Endothelial cell of umbilical vein (primary cell): ENCODE measurements around the gene PDE11A. TPM values are rescaled to one million over a fixed set of nuclear protein-coding genes. Genes with fewer than 3 reads are reported as not detected.

Source experiments
- BruUV-seq: library from RNA; stranded (reverse); fragments of 400-500 nt; replicated peaks from 2 replicates; lab custom pipeline; 2021; lab: Mats Ljungman, UMichigan
- CTCF ChIA-PET: fragments of 300-600, 350-600 bp; sonication (Branson Sonifier 250); formaldehyde crosslinking; loops from one replicate; lab custom pipeline; 2021; ENCODE audit warnings: antibody characterized with exemption, inconsistent platforms; lab: Charles Lee
- POLR2A ChIA-PET: fragments of 300-600, 350-600 bp; sonication (Branson Sonifier 250); formaldehyde crosslinking; loops from one replicate; lab custom pipeline; 2021; ENCODE audit warnings: antibody characterized with exemption, inconsistent platforms; lab: Charles Lee
- DNase-seq: peaks from one replicate; pipeline ENCODE4 v3.0.0-alpha.2; 2011; ENCODE audit warnings: low read depth, low spot score
- FAIRE-seq: peaks from 2 replicates; lab custom pipeline; 2011; peaks lifted over from hg19 to GRCh38; lab: Jason Lieb, UNC
- H2AFZ ChIP-seq: 2 replicates; pipeline ENCODE4 v1.6.0; 2012; ENCODE audit warnings: low read depth, low read length, control low read depth, inconsistent platforms
- H3K27ac ChIP-seq: 2 replicates; pipeline ENCODE4 v1.5.1; 2011; ENCODE audit warnings: low read depth, mild to moderate bottlenecking, control low read depth, low read length, moderate library complexity; ENCODE audit not compliant: insufficient read depth
- H3K27me3 ChIP-seq, 2 experiments: 2 replicates each; pipeline versions ENCODE4 v1.6.0 to v1.6.1; 2011; ENCODE audit warnings: low read length in 2 of 2, mixed read lengths in 1 of 2; ENCODE audit not compliant: control insufficient read depth in 2 of 2, insufficient read depth in 2 of 2
- H3K36me3 ChIP-seq, 2 experiments: 2 replicates in 1 of 2; 3 replicates in 1 of 2; pipeline ENCODE4 v1.5.1; 2011; ENCODE audit warnings: low read length in 2 of 2, mild to moderate bottlenecking in 1 of 2, moderate library complexity in 1 of 2; ENCODE audit not compliant: control insufficient read depth in 2 of 2, insufficient read depth in 2 of 2; ENCODE audit errors: extremely low read depth in 1 of 2
- H3K4me1 ChIP-seq: 3 replicates; pipeline ENCODE4 v1.5.1; 2011; ENCODE audit warnings: mild to moderate bottlenecking, low read length; ENCODE audit not compliant: control insufficient read depth, insufficient read depth; ENCODE audit errors: extremely low read depth
- H3K4me2 ChIP-seq: 2 replicates; pipeline ENCODE4 v1.6.1; 2011; ENCODE audit warnings: low read length, control low read depth, mixed read lengths; ENCODE audit not compliant: insufficient read depth
- H3K4me3 ChIP-seq, 3 experiments: fragments of 200-600 bp in 1 of 3; sonication (generic), shearing (Covaris generic) in 1 of 3; replicated peaks in 1 of 3; 2 replicates each; pipeline ENCODE4 v1.5.1; 2011 to 2016; ENCODE audit warnings: control low read depth in 3 of 3, low read length in 3 of 3, mild to moderate bottlenecking in 2 of 3, inconsistent platforms in 1 of 3, low read depth in 1 of 3, moderate library complexity in 1 of 3; ENCODE audit not compliant: insufficient read depth in 1 of 3
- H3K79me2 ChIP-seq: 2 replicates; pipeline ENCODE4 v1.6.0; 2012; ENCODE audit warnings: low read length, inconsistent platforms; ENCODE audit not compliant: control insufficient read depth, insufficient read depth
- H3K9ac ChIP-seq: replicated peaks from 2 replicates; pipeline ENCODE3; 2011; ENCODE audit warnings: low read length, control low read depth; ENCODE audit not compliant: insufficient read depth; ENCODE audit errors: extremely low read depth
- H3K9me1 ChIP-seq: replicated peaks from 3 replicates; pipeline ENCODE4 v1.6.0; 2011; ENCODE audit warnings: mild to moderate bottlenecking, low read length; ENCODE audit not compliant: control insufficient read depth, insufficient read depth; ENCODE audit errors: extremely low read depth
- H3K9me3 ChIP-seq: replicated peaks from 2 replicates; pipeline ENCODE4 v1.5.1; 2012; ENCODE audit warnings: low read length, inconsistent platforms; ENCODE audit not compliant: control insufficient read depth, insufficient read depth
- H4K20me1 ChIP-seq: replicated peaks from 2 replicates; pipeline ENCODE3; 2011; ENCODE audit warnings: mild to moderate bottlenecking, low read length; ENCODE audit not compliant: control insufficient read depth, insufficient read depth; ENCODE audit errors: extremely low read depth
- EZH2 ChIP-seq: IDR thresholded peaks from 2 replicates; pipeline ENCODE4 v1.6.1; 2012; ENCODE audit warnings: borderline replicate concordance, low read depth, mild to moderate bottlenecking, moderate library complexity, low read length, inconsistent platforms; ENCODE audit not compliant: severe bottlenecking
- GATA2 ChIP-seq: IDR thresholded peaks from 2 replicates; pipeline ENCODE4 v1.7.0; 2011; ENCODE audit warnings: low read depth, mild to moderate bottlenecking, moderate library complexity, mixed read lengths, low read length; ENCODE audit not compliant: insufficient read length, insufficient read depth
- MYC ChIP-seq: IDR thresholded peaks from one replicate; pipeline ENCODE4 v1.6.1; 2011; ENCODE audit warnings: mild to moderate bottlenecking, low read depth, low read length
- POLR2A ChIP-seq: IDR thresholded peaks from 2 replicates; pipeline ENCODE4 v1.6.1; 2012; ENCODE audit warnings: low read depth, mild to moderate bottlenecking, control low read depth, low read length
- POLR2AphosphoS5 ChIP-seq: IDR thresholded peaks from 2 replicates; pipeline ENCODE4 v1.6.1; 2012; ENCODE audit warnings: low read depth, mild to moderate bottlenecking, control low read depth, low read length, moderate library complexity; ENCODE audit not compliant: insufficient read depth
- dilution Hi-C: fragments of 300-500 bp; cut with MboI; formaldehyde crosslinking; loops from one replicate; pipeline ENCODE4 v1.15.0; 2019; ENCODE audit warnings: low sequenced_read_pairs; ENCODE audit not compliant: extremely low pct_ligation_motif_present
- intact Hi-C: fragments of 100-400 bp; cut with micrococcal nuclease; formaldehyde crosslinking; loops from one replicate; pipeline ENCODE4 v1.10.0; 2022
- polyA plus RNA-seq, 4 experiments: library from polyadenylated mRNA; depleted of rRNA in 3 of 4; stranded (reverse) in 3 of 4; unstranded in 1 of 4; fragments of >200 nt; gene quantifications; 2 replicates each; pipeline versions ENCODE4 v1.2.1 to v1.2.3, GENCODE V29; 2011 to 2012; ENCODE audit warnings: missing spikeins in 1 of 4
- total RNA-seq: library from RNA; stranded (reverse); gene quantifications from 2 replicates; pipeline ENCODE4 v1.2.3, GENCODE V29; 2021
- TF ChIP-seq, protein P1 (sequence below), 2 donors: IDR thresholded peaks; 1 replicate in 1 of 2; 2 replicates in 1 of 2; pipeline ENCODE4 v1.5.1; 2011; ENCODE audit warnings: low read length in 2 of 2, mild to moderate bottlenecking in 2 of 2, moderate library complexity in 2 of 2, control low read depth in 1 of 2, inconsistent platforms in 1 of 2, low read depth in 1 of 2; ENCODE audit not compliant: insufficient read depth in 1 of 2; ENCODE audit errors: extremely low read depth in 1 of 2

Gene PDE11A
- total and polyA plus RNA-seq, 2 donors (not counting 3 experiments of a cell fraction or from before 2014, with no cell fraction given) = 0.07 to 0.51 TPM

DNA sequence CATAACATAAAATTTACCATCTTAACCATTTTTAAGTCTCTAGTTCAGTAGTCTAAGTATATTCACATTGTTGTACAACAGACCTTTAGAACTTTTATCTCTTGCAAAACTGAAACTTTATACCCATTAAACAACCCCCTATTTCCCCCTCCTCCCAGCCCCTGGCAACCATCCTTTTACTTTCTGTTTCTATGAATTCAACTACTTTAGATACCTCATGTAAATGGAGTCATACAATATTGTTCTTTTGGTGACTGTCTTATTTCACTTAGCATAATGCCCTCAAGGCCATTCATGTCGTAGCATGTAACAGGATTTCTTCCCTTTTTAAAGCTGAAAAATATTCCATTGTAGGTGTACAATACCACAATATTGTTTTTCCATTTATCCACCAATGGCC lies 129.8 kb downstream of the PDE11A start:
- Histone ChIP-seq H3K9me1 (no peaks in the 10 kb centered on the region), H3K27ac (no peak overlapping the region), H2AFZ (no peak overlapping the region), H3K4me3 (no peak overlapping the region), H3K27me3 (no peaks in the 10 kb centered on the region), H3K4me2 (no peak overlapping the region), H3K36me3 (no peaks in the 10 kb centered on the region), H3K4me1 (no peaks in the 10 kb centered on the region), H3K9me3 (no peaks in the 10 kb centered on the region), H3K9ac (no peak overlapping the region), H3K79me2 (no peaks in the 10 kb centered on the region), H4K20me1 (no peaks in the 10 kb centered on the region)
- dilution Hi-C loops = no loop called here
- POLR2A ChIA-PET = no interaction called here
- no TSS peak for BruUV-seq
- no peak for TF ChIP-seq GATA2
- TF ChIP-seq, protein P1, sequence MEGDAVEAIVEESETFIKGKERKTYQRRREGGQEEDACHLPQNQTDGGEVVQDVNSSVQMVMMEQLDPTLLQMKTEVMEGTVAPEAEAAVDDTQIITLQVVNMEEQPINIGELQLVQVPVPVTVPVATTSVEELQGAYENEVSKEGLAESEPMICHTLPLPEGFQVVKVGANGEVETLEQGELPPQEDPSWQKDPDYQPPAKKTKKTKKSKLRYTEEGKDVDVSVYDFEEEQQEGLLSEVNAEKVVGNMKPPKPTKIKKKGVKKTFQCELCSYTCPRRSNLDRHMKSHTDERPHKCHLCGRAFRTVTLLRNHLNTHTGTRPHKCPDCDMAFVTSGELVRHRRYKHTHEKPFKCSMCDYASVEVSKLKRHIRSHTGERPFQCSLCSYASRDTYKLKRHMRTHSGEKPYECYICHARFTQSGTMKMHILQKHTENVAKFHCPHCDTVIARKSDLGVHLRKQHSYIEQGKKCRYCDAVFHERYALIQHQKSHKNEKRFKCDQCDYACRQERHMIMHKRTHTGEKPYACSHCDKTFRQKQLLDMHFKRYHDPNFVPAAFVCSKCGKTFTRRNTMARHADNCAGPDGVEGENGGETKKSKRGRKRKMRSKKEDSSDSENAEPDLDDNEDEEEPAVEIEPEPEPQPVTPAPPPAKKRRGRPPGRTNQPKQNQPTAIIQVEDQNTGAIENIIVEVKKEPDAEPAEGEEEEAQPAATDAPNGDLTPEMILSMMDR (IDR thresholded peaks at IDR 0.05; ENCODE audit: extremely low read depth in 1 of 2, insufficient read depth in 1 of 2, low read depth in 1 of 2, low read length in 2 of 2) = no peak
- no peak for TF ChIP-seq POLR2AphosphoS5
- TF ChIP-seq EZH2 = no peak
- intact Hi-C loops = no loop called here
- DNase-seq (no peak), FAIRE-seq (no peak)
- CTCF ChIA-PET = no interaction called here

DNA sequence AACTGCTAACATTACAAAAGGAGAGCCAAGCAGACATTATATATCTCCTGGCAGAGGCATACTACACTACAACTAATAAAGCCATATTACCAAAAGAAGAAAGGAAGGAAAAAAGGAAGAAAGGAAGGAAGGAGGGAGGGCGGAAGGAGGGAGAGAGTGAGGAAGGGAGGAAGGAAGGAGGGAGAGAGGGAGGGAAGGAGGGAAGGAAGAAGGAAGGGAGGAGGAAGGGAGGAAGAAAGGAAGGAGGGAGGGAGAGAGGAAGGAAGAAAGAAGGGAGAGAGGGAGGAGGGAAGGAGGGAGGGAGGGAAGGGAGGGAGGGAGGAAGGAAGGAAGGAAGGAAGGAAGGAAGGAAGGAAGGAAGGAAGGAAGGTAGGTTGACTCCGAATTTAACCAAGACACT lies 133.4 kb downstream of the PDE11A start:
- no peak overlapping the region for H3K4me3 ChIP-seq
- H3K27me3 ChIP-seq = no peaks in the 10 kb centered on the region
- no peaks in the 10 kb centered on the region for H4K20me1 ChIP-seq
- TF ChIP-seq POLR2AphosphoS5 (no peak), EZH2 (no peak), POLR2A (no peak), MYC (no peak)
- TF ChIP-seq, protein P1 (IDR thresholded peaks at IDR 0.05; ENCODE audit: extremely low read depth in 1 of 2, insufficient read depth in 1 of 2, low read depth in 1 of 2, low read length in 2 of 2) = no peak
- no TSS peak for BruUV-seq
- H3K9me1 ChIP-seq = no peaks in the 10 kb centered on the region
- no peak overlapping the region for H2AFZ ChIP-seq
- no peaks in the 10 kb centered on the region for H3K4me1 ChIP-seq
- no peaks in the 10 kb centered on the region for H3K79me2 ChIP-seq
- no peak for FAIRE-seq
- dilution Hi-C loops = no loop called here
- POLR2A ChIA-PET = no interaction called here
- intact Hi-C loops = no loop called here
- DNase-seq = no peak
- no peak overlapping the region for H3K4me2 ChIP-seq
- no peak overlapping the region for H3K27ac ChIP-seq
- H3K9me3 ChIP-seq = no peaks in the 10 kb centered on the region
- no peak overlapping the region for H3K9ac ChIP-seq
- CTCF ChIA-PET = no interaction called here
- H3K36me3 ChIP-seq = no peaks in the 10 kb centered on the region
